HG03469 (cell line): ENCODE results near the gene SEMA5A.

Experiments
- ATAC-seq: cut with Tn5 transposase; IDR thresholded peaks from one replicate; pipeline ENCODE4 v1.9.1; 2021; ENCODE audit warnings: mild to moderate bottlenecking, moderate library complexity, moderate number of reproducible peaks; ENCODE audit not compliant: unreplicated experiment

The SEMA5A gene

GRCh38 chr5:9186069-9186468 is 359.8 kb downstream of the SEMA5A start:
- no peak for ATAC-seq

- no peak for ATAC-seq
Observed at GRCh38 chr5:9183992-9184391, 361.9 kb downstream of the SEMA5A start.

DNA sequence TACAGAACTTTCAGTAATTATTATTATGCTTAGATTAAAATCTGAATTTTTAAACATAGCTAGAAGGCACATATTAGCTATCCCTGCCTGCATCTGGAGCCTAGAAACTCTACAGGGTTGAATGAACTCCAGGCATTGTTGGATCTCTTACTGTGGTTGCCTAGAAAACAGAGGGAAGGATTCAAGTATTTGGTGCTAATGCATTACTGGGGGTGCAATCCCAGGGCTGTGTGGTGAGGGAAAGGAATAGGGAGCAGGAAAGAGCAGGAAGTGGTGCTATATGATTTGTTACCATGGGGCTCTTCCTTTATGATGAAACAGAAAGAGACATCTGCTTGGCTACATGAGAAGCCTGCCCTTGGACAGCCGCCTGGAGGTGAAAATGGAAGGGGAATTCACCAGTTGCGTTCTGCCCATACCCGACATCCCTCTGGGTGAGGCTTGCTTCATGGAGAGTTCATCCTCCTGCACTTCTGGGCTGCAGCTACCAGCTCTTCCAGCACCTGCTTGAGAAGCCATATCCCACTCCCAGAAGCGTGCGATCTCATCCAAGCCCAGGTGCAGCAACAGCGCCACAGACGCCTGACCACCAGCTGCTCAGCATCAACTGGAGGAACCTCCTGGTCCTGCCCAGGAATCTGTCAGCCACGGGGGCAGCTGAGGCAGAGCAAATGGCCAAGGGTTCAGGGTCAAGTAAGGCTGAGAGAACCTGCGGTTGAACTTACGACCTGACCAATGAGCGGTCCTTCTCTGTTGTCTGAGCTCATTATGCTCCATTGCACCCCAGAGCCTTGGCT is 362.8 kb downstream of the SEMA5A start:
- ATAC-seq = no peak

- no peak for ATAC-seq
Observed at GRCh38 chr5:9176641-9177040, 369.2 kb downstream of the SEMA5A start.

DNA sequence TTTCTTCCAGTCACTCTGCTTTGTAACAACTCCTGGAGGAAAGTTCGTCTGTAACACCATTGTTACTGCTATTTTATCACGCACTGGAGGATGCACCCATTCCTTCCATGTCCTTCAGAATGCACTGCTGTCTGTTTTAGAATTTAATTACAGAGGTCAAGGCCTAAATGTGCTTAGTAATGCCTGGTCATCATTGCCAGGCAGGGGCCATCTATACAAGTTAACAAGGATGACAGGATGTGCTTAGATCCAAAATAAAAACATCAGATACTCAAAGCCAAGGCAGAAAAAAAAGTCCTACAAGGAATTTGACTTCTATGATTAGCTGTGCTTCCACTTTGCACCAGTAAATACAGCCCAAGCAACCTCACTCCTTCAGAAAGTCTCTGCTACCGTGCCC is 371.4 kb downstream of the SEMA5A start:
- no peak for ATAC-seq

DNA sequence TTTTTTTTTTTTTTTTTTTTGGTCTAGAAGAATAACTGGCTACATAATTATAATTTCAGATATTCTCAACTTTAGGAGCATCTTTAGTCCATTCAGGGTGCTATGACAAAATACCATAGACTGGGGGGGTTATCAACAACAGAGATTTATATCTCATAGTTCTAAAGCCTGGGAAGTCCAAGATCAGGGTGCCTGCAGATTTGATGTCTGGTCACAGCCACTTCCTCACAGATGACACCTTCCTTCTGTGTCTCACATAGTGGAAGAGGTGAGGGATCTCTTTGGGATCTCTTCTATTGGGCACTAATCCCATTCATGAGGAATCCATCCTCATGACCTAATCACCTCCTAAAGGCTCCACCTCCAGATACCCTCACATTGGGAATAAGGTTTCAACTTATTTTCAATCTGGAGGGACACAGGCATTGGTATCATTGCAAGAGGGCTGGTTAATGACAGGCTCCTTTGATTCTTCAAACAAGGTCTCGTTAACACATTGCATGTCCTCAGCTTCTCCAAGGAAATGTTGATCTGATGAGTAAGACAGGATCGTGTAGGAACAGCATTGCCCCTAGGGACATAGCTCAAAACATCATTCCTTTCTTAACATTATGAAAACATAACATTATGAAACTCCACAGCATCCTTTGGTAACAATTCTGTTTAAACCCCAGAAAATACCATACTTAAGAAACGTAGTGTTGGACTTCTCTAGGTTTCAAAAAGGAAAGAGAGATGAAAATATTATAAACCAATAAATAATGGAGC is 372.4 kb downstream of the SEMA5A start:
- ATAC-seq = no peak

DNA sequence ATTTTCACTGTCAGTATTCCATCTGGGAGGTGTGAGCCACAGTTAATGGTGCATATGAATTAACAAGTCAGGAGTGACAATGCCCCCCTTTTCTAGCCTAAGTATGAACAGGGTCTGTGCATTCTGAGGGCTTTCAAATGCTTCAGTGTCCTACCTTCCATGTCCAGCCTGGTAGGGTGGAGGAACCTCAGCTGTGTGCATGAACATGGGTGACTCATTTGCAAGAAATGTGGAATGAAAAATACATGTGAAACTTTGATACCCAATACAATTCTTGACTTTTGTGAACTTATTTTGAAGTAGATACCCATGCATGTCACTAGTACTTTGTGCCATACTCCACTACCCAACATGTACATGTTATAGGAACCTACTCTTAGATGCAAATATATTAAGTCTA is 375.8 kb downstream of the SEMA5A start:
- ATAC-seq = no peak

DNA sequence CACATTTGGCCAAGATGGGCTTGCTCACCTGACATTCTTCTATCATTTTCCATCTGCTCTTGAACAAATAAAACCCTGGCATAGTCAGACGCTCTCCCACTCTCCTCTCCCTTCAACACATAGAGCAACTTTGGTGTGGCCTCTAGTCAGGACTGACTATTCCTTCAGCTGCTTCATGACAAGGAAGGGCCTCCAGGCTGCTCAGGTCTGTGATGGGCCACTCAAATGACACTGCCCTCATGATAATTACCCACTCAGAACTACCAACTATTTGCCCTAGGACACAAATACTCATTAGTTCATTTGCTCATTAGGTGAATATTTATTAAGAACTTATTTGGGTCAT is 376.3 kb downstream of the SEMA5A start:
- ATAC-seq = no peak

- no peak for ATAC-seq
Observed at GRCh38 chr5:9168791-9169556, 376.9 kb downstream of the SEMA5A start.

DNA sequence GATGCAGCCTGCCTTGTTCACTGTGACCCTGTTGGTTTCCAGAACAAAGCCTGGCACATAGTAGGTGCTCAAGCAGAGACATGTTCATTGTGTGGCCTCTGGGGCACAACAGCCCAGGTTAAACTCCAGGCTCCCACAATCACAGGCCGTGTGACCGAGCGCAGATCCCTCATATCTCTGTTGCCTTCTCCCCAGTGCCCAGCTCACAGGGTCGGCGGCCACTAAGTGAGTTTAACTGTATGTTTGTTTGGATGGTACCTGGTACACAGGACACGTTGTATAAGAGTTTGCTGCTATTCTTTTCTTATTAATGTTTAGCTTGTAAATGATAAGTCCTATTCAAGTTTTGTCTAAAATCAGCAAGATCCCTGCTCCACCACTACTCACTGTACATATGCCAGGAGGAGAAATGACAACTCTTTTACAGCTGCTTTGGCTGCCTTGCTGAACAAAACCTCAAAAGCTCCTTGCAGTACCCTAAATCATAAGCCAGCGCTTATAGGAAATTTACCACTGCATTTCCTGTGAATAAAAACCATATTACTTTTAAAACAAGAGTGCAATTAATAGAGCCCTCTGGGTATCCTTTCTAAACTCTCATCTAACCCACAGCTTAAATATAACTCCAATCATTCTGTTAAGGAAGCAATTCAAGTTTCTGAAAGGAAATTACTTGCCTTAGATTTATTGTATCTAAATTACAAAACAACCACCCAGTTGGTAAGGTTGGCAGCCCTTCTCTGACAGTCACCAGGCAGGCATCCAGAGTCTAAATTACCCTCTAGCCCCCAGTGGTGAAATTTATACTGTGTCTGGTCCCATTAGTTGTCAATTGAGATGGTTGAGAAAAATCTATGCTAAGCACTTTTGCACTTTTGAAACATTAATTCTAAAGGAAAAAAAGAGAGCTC is 379.4 kb downstream of the SEMA5A start:
- no peak for ATAC-seq

- no peak for ATAC-seq
Observed at GRCh38 chr5:9165546-9165945, 380.3 kb downstream of the SEMA5A start.

GRCh38 chr5:9160747-9161146 is 385.1 kb downstream of the SEMA5A start:
- ATAC-seq = no peak

DNA sequence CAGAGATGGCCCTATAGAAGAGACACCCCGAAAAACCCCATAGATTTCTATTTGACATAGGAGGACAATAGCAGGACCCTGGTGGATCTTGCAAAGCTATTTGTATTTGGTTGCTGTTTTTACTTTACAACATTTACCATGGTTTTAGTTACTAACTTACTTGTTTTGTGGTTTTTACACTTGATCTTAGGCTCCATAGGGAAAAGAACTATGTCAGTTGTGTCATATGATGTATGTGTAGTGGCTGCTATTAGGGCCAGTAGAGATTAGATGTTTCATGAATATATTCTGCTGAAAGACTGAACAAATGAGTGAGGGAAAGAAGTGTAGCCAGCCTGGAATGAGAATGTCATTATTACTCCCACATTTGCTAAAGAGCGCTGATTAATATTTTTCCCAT is 388.1 kb downstream of the SEMA5A start:
- ATAC-seq = no peak

DNA sequence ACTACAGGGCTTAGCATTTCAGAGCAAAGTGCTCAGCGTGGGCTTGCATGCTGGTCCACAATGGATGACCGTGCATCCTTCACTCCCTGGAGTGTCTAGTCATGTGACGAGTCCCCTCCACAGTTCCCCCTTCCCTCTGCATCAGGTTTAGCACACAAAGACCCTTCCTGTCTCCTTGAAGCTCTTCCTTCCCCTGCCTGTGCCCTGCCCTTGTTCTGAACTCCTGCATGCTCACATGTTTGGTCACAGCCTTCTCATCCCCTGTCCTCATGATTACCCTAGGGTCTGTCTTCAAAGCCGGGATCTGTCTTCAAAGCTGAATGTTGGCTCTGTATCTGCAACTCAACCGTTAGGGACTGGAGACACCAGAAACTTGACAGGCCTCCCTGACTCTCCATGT is 388.9 kb downstream of the SEMA5A start:
- no peak for ATAC-seq

DNA sequence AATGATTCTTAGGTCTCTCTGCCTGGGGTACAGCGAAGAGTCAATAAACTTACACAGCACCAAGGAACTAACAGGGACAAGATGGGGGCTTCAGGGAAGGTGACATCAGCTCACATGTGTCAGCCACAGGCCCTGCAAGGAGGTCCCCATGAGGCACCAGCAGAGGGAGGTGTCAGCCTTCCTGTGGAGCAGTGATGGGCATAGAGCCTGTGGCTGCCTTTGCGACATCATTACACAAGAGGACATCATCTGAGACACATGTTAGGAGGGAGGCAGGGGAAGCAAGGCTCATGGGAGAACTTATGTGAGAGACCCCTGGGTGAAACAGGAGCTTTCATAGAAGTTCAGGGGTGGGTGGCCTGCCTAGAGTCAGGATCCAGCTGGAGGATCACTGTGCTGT is 389.6 kb downstream of the SEMA5A start:
- ATAC-seq = no peak

- no peak for ATAC-seq
Observed at GRCh38 chr5:9151684-9152427, 394.0 kb downstream of the SEMA5A start.

- ATAC-seq = no peak
Observed at GRCh38 chr5:9149988-9150387, 395.9 kb downstream of the SEMA5A start.

GRCh38 chr5:9148242-9148641 is 397.6 kb downstream of the SEMA5A start:
- ATAC-seq = no peak

- ATAC-seq = no peak
Observed at GRCh38 chr5:9140711-9141110, 405.2 kb downstream of the SEMA5A start.

DNA sequence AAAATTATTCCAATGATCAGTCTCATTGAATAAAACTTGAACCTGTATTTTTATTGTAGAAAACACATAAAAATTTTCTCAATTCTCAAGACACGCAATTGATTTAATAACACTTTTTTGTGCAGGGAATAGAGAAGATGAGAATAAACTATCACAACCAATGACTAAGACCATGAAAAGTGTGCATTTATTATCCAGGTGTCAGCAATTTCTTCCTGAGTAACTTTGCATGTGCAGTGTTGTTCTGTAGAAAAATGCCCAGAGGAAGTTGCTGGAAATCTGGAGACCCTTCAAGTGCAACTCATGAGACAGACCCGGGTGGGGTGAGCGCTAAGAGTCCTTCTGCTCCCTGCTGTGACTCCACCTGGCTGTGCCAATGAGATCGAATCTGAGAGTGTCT is 405.7 kb downstream of the SEMA5A start:
- no peak for ATAC-seq
